ENCODE measurements around the gene C15orf62.

DNA sequence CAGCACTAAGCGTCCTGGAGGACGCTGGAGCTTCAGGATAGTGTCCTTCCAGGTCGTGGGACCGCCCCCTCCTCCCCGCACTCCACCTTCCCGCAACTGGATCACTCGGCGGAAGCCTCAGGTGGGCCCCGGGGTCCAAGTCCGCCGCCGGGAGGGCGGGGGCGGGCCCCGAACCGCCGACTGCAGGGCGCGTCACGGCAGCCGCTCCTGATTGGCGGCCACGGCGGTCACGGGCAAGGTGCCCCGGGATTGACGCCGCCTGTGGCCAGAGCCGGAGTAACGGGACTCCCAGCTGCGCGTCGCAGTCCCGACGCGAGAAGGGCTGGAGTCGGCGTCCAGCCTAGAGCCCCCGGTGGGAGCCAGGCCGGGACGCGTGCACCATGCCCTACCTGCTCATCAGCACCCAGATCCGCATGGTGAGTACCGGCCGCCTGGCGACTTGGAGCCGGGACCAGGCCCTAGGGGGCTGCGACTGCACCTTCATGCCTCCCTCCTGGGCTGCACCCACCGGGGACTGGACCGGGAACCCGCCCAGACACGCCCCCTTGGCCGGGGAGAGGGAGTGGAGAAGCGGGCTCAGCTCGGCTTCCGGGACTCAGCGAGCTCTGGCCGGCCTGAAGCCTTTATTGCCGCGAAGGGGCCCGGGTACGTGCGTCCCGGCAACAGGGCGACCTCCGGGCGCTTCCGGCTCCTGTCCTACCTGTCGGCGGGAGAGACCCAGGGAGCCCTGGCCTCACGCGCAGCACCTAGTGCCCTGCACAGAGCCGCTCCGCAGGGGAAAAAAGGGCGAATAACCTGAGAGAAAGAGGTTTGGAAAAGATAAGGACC, 5.8 kb upstream of the C15orf62 start, which contains the start of gene GCHFR:
- TF ChIP-seq EZH2 (IDR thresholded peaks at IDR 0.05; ENCODE audit: borderline replicate concordance, low read length) (no peak), CTCF (conservative IDR thresholded peaks at IDR 0.05 in 1 of 2, IDR thresholded peaks at IDR 0.05 in 1 of 2; ENCODE audit: extremely low read depth in 1 of 2, insufficient read depth in 1 of 2, low read depth in 1 of 2, low read length in 2 of 2) (peak in 1 of 2 donors; percentile 34)

Measured in mammary epithelial cell (primary cell).